22Rv1 (cell line): Measurements from ENCODE around the gene TACC2.

Experiments
- ZFX ChIP-seq: fragments of 450-650 bp; IDR thresholded peaks from 2 replicates; pipeline ENCODE4 v1.6.1; 2017; ENCODE audit warnings: antibody characterized with exemption, borderline replicate concordance
- TF ChIP-seq, protein P1 (sequence below): fragments of 450-650 bp; IDR thresholded peaks from 2 replicates; pipeline ENCODE4 v1.5.1; 2017; ENCODE audit warnings: mild to moderate bottlenecking

DNA sequence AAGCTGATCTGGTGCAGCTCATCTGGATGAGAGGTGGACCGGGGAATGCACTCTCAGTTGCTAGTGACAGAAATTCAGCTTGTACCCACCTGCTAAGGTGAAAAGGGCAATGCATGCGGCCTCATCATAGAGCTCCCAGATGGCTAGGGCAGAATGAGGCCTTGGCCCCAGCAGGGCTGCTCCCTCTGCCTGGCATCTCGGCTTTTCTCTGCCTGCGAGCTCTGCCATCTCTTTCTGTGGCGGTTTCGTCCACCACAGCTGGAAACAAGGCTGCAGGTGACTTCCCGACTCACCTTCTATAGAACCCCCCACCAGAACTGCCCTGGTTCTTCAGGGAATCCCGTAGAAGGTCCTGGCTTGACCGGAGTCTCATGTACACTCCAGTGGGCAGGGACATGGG is 60.1 kb downstream of the TACC2 start:
- TF ChIP-seq, protein P1, sequence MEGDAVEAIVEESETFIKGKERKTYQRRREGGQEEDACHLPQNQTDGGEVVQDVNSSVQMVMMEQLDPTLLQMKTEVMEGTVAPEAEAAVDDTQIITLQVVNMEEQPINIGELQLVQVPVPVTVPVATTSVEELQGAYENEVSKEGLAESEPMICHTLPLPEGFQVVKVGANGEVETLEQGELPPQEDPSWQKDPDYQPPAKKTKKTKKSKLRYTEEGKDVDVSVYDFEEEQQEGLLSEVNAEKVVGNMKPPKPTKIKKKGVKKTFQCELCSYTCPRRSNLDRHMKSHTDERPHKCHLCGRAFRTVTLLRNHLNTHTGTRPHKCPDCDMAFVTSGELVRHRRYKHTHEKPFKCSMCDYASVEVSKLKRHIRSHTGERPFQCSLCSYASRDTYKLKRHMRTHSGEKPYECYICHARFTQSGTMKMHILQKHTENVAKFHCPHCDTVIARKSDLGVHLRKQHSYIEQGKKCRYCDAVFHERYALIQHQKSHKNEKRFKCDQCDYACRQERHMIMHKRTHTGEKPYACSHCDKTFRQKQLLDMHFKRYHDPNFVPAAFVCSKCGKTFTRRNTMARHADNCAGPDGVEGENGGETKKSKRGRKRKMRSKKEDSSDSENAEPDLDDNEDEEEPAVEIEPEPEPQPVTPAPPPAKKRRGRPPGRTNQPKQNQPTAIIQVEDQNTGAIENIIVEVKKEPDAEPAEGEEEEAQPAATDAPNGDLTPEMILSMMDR: no peak
- no peak for TF ChIP-seq ZFX
